ENCODE measurements around the gene KCNH5. TPM values are rescaled to one million over a fixed set of nuclear protein-coding genes. Genes with fewer than 3 reads are reported as not detected.
A peak's percentile ranks its signal among the peaks of the same experiment; 100 is the strongest.

Gene KCNH5, protein sequence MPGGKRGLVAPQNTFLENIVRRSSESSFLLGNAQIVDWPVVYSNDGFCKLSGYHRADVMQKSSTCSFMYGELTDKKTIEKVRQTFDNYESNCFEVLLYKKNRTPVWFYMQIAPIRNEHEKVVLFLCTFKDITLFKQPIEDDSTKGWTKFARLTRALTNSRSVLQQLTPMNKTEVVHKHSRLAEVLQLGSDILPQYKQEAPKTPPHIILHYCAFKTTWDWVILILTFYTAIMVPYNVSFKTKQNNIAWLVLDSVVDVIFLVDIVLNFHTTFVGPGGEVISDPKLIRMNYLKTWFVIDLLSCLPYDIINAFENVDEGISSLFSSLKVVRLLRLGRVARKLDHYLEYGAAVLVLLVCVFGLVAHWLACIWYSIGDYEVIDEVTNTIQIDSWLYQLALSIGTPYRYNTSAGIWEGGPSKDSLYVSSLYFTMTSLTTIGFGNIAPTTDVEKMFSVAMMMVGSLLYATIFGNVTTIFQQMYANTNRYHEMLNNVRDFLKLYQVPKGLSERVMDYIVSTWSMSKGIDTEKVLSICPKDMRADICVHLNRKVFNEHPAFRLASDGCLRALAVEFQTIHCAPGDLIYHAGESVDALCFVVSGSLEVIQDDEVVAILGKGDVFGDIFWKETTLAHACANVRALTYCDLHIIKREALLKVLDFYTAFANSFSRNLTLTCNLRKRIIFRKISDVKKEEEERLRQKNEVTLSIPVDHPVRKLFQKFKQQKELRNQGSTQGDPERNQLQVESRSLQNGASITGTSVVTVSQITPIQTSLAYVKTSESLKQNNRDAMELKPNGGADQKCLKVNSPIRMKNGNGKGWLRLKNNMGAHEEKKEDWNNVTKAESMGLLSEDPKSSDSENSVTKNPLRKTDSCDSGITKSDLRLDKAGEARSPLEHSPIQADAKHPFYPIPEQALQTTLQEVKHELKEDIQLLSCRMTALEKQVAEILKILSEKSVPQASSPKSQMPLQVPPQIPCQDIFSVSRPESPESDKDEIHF
- polyA plus RNA-seq (2011; rRNA removed) (0.01 TPM in 1 of 2 replicates, not detected in the other), polyA plus RNA-seq (2017; fragmentation: RNase III; extraction: RNeasy Plus Mini Kit Qiagen cat#74134 plus additional on column Dnase treatment) (not detected in 3 replicates), polyA minus RNA-seq (2011; rRNA and poly(A)+ RNA removed) (not detected in 2 replicates)
- 0.01 TPM in 1 of 2 replicates, not detected in the other for polyA plus RNA-seq (2012; cell fraction: cytosol; rRNA removed)
- polyA plus RNA-seq (2012; cell fraction: nucleus; rRNA removed): not detected in 2 replicates

DNA sequence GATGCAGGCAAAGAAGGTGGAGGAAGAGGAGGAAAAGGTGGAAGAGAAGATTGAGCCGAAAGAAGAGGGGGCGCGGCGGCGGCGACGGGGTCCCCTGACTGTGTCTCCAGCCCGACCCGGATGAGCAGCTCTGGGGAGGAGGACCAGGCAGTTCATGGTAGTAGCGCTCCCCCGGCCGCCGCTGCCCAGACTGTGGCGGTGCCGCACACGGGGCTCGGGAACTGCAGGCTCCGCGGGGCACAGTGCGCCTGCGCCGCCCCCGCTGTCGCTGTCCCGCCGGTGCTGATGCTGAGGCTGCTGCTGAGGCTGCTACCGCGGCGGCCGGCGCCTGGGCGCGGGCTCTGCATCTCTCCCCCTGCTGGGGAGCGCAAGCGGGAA, at the start of gene KCNH5:
TSS of gene KCNH5 (minus strand) at position 225 of the 378 bp plus-strand sequence. CDS start 272 bp downstream, outside the sequence.
- POLR2A ChIA-PET: interaction anchor here (0.6 kb wide), 1 partner anchor 10 kb away, joined by 3 read pairs; no protein-coding TSS in a partner anchor
- peak; percentile 84 to 92 for ATAC-seq
- peak within 1 kb of the TSS; percentile 45 for H3K4me3 ChIP-seq
- TF ChIP-seq, protein P1, sequence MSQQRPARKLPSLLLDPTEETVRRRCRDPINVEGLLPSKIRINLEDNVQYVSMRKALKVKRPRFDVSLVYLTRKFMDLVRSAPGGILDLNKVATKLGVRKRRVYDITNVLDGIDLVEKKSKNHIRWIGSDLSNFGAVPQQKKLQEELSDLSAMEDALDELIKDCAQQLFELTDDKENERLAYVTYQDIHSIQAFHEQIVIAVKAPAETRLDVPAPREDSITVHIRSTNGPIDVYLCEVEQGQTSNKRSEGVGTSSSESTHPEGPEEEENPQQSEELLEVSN (IDR thresholded peaks at IDR 0.05; ENCODE audit: borderline replicate concordance, low read depth): no peak
- TF ChIP-seq RFX5 (IDR thresholded peaks at IDR 0.05) (no peak), RARB (CRISPR knock-in tag; IDR thresholded peaks at IDR 0.05) (no peak), HDAC2 (IDR thresholded peaks at IDR 0.05) (no peak), BHLHE40 (IDR thresholded peaks at IDR 0.05; ENCODE audit: low read depth, low read length) (no peak), FOXS1 (CRISPR knock-in tag; IDR thresholded peaks at IDR 0.05) (no peak)
- TF ChIP-seq, protein P2, sequence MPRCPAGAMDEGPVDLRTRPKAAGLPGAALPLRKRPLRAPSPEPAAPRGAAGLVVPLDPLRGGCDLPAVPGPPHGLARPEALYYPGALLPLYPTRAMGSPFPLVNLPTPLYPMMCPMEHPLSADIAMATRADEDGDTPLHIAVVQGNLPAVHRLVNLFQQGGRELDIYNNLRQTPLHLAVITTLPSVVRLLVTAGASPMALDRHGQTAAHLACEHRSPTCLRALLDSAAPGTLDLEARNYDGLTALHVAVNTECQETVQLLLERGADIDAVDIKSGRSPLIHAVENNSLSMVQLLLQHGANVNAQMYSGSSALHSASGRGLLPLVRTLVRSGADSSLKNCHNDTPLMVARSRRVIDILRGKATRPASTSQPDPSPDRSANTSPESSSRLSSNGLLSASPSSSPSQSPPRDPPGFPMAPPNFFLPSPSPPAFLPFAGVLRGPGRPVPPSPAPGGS (IDR thresholded peaks at IDR 0.05): no peak
- TF ChIP-seq, protein P3, sequence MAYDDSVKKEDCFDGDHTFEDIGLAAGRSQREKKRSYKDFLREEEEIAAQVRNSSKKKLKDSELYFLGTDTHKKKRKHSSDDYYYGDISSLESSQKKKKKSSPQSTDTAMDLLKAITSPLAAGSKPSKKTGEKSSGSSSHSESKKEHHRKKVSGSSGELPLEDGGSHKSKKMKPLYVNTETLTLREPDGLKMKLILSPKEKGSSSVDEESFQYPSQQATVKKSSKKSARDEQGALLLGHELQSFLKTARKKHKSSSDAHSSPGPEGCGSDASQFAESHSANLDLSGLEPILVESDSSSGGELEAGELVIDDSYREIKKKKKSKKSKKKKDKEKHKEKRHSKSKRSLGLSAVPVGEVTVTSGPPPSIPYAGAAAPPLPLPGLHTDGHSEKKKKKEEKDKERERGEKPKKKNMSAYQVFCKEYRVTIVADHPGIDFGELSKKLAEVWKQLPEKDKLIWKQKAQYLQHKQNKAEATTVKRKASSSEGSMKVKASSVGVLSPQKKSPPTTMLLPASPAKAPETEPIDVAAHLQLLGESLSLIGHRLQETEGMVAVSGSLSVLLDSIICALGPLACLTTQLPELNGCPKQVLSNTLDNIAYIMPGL (CRISPR knock-in tag; IDR thresholded peaks at IDR 0.05; ENCODE audit: borderline replicate concordance): no peak
- WGBS (ENCODE audit: missing lambda C conversion rate): 16% methylated on average over 16 of the region's 35 CpGs
- no peak within 1 kb of the TSS for H3K27ac ChIP-seq
- H3K4me1 ChIP-seq: peaks cover 3% of the 10 kb centered on the region; the same call in 1 of the 3 replicates
- CTCF ChIA-PET: no interaction called here
- H3K4me2 ChIP-seq: peak within 1 kb of the TSS; percentile 98
- H3K9me3 ChIP-seq: no peaks in the 10 kb centered on the region
- no peak for FAIRE-seq
- DNase-seq (ENCODE audit: low read depth in 1 of 2, low spot score in 1 of 2): peak; percentile 14 to 33

DNA sequence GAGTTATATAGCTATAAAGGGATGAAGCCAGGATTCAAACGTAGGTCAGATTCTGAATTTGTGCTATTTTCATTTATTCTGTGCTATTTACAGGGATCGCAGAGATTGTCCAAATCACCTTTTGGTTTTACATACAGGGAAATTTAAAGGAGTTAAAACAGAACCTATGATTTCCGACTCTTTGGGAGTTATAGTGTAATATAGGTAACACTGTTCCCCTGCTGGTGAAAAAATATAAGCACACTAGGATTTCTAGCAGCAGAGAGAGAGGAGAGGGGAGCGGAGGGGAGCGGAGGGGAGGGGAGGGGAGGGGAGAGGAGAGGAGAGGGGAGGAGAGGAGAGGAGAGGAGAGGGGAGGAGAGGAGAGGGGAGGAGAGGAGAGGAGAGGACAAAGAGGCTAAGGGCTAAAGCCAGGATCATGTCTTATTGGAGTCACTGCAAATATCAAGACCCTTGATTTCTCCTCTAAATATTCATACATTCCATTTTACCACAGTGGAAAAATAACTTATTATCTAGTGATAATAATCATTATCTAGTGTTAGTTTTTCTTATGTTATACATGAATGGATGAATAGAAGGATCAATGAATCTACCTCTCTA, 46.2 kb upstream of the KCNH5 start:
- TF ChIP-seq EHF (CRISPR knock-in tag; IDR thresholded peaks at IDR 0.05): no peak
- no peak for TF ChIP-seq NFE2L2 (conservative IDR thresholded peaks at IDR 0.05; ENCODE audit: low read length)
- TF ChIP-seq CEBPB (IDR thresholded peaks at IDR 0.05): no peak
- TF ChIP-seq, protein P4, sequence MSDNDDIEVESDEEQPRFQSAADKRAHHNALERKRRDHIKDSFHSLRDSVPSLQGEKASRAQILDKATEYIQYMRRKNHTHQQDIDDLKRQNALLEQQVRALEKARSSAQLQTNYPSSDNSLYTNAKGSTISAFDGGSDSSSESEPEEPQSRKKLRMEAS (IDR thresholded peaks at IDR 0.05): no peak
- TF ChIP-seq KDM5A (IDR thresholded peaks at IDR 0.05): no peak
- TF ChIP-seq, protein P5, sequence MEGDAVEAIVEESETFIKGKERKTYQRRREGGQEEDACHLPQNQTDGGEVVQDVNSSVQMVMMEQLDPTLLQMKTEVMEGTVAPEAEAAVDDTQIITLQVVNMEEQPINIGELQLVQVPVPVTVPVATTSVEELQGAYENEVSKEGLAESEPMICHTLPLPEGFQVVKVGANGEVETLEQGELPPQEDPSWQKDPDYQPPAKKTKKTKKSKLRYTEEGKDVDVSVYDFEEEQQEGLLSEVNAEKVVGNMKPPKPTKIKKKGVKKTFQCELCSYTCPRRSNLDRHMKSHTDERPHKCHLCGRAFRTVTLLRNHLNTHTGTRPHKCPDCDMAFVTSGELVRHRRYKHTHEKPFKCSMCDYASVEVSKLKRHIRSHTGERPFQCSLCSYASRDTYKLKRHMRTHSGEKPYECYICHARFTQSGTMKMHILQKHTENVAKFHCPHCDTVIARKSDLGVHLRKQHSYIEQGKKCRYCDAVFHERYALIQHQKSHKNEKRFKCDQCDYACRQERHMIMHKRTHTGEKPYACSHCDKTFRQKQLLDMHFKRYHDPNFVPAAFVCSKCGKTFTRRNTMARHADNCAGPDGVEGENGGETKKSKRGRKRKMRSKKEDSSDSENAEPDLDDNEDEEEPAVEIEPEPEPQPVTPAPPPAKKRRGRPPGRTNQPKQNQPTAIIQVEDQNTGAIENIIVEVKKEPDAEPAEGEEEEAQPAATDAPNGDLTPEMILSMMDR (IDR thresholded peaks at IDR 0.05): no peak
- TF ChIP-seq, protein P6, sequence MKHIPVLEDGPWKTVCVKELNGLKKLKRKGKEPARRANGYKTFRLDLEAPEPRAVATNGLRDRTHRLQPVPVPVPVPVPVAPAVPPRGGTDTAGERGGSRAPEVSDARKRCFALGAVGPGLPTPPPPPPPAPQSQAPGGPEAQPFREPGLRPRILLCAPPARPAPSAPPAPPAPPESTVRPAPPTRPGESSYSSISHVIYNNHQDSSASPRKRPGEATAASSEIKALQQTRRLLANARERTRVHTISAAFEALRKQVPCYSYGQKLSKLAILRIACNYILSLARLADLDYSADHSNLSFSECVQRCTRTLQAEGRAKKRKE (CRISPR knock-in tag; IDR thresholded peaks at IDR 0.05; ENCODE audit: low read depth): no peak
- TF ChIP-seq CHD4 (IDR thresholded peaks at IDR 0.05; ENCODE audit: borderline replicate concordance): no peak
- no peak for TF ChIP-seq NR3C1 (IDR thresholded peaks at IDR 0.05)
- no peak for TF ChIP-seq JUN (IDR thresholded peaks at IDR 0.05)
- Histone ChIP-seq H3K27ac (no peak overlapping the region), H3K4me3 (no peak overlapping the region), H3K4me2 (no peak overlapping the region), H3K4me1 (no peaks in the 10 kb centered on the region), H3K9me3 (no peaks in the 10 kb centered on the region)
- 24% methylated on average over 5 of the region's 5 CpGs for WGBS (ENCODE audit: missing lambda C conversion rate)
- ATAC-seq (no peak), FAIRE-seq (no peak), DNase-seq (ENCODE audit: low read depth in 1 of 2, low spot score in 1 of 2) (no peak)
- CTCF ChIA-PET: no interaction called here
- POLR2A ChIA-PET: no interaction called here

Data from A549 (cell line).